Left ventricle myocardium inferior (tissue), 1 donor: Measurements from ENCODE around the gene OSBPL5. TPM values are rescaled to one million over a fixed set of nuclear protein-coding genes. Genes with fewer than 3 reads are reported as not detected.

Experiments used
- DNase-seq: peaks from one replicate; pipeline ENCODE4 v3.0.0-alpha.2; 2020
- H3K27ac ChIP-seq: fragments of 200-600 bp; replicated peaks from 2 replicates; pipeline ENCODE4 v1.8.0; 2021
- H3K27me3 ChIP-seq: fragments of 200-600 bp; 2 replicates; pipeline ENCODE4 v1.8.0; 2021; ENCODE audit warnings: low read depth
- H3K36me3 ChIP-seq: fragments of 200-600 bp; 2 replicates; pipeline ENCODE4 v1.8.0; 2021
- H3K4me1 ChIP-seq: fragments of 200-600 bp; 2 replicates; pipeline ENCODE4 v1.8.0; 2021
- H3K4me3 ChIP-seq: fragments of 200-600 bp; 2 replicates; pipeline ENCODE4 v1.8.0; 2021; ENCODE audit warnings: mild to moderate bottlenecking, moderate library complexity
- H3K9me3 ChIP-seq: fragments of 200-600 bp; replicated peaks from 2 replicates; pipeline ENCODE4 v1.8.0; 2021
- intact Hi-C: fragments of 100-400 bp; cut with micrococcal nuclease; formaldehyde crosslinking; loops from one replicate; pipeline ENCODE4 v1.11.0; 2022
- total RNA-seq: library from RNA; stranded (reverse); fragmentation: NEBNext Ultra II Directional; extraction: Animal tissue kit (Norgen Biotek cat#: 25700); gene quantifications from one replicate; pipeline ENCODE4 v1.2.1, GENCODE V29; 2021
- TF ChIP-seq, protein P1 (sequence below): fragments of 200-600 bp; IDR thresholded peaks from 2 replicates; pipeline ENCODE4 v1.8.0; 2021; ENCODE audit warnings: antibody characterized with exemption, mild to moderate bottlenecking, borderline replicate concordance
- donor health status: DM: no; HTN: yes; CAD: no; lungs with severe emphysema.

The OSBPL5 gene
- total RNA-seq, 1 donor from 2014 or later: 11.4 TPM

DNA sequence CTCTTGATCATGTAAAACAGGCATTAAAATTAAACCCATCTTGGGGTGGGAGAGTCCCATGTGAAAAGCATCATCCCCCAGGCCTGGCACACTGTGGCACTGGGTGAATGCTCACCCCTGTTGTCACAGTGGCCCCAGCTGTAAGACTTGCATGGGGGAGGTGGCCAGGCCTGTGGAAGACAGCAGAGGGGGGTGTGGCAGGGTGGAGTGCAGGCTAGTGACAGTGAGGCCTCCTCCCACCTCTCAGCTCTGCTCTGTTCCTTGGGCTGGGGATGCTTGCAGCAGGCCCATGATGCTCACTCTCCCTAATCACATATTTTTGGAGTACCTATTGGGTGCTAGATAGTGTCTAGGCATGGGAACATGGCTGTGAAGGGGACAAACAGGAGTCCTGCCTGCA lies 10.1 kb upstream of the OSBPL5 start:
- no peak for DNase-seq

GRCh38 chr11:3174387-3174786 lies 9.3 kb upstream of the OSBPL5 start:
- TF ChIP-seq, protein P1, sequence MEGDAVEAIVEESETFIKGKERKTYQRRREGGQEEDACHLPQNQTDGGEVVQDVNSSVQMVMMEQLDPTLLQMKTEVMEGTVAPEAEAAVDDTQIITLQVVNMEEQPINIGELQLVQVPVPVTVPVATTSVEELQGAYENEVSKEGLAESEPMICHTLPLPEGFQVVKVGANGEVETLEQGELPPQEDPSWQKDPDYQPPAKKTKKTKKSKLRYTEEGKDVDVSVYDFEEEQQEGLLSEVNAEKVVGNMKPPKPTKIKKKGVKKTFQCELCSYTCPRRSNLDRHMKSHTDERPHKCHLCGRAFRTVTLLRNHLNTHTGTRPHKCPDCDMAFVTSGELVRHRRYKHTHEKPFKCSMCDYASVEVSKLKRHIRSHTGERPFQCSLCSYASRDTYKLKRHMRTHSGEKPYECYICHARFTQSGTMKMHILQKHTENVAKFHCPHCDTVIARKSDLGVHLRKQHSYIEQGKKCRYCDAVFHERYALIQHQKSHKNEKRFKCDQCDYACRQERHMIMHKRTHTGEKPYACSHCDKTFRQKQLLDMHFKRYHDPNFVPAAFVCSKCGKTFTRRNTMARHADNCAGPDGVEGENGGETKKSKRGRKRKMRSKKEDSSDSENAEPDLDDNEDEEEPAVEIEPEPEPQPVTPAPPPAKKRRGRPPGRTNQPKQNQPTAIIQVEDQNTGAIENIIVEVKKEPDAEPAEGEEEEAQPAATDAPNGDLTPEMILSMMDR: no peak
- no peak for DNase-seq
- Histone ChIP-seq H3K27me3 (no peaks in the 10 kb centered on the region), H3K4me1 (peaks cover 12% of the 10 kb centered on the region), H3K36me3 (no peaks in the 10 kb centered on the region), H3K27ac (no peak overlapping the region), H3K4me3 (no peak overlapping the region), H3K9me3 (peaks cover 15% of the 10 kb centered on the region)
- intact Hi-C loops: loop anchor here (10.0 kb wide), 1 partner anchor 60 kb away; no protein-coding TSS in a partner anchor

More for the DNA sequence above, 10.1 kb upstream of the OSBPL5 start:
- H3K27me3 ChIP-seq: no peaks in the 10 kb centered on the region
- H3K4me1 ChIP-seq: peaks cover 4% of the 10 kb centered on the region
- no peak overlapping the region for H3K27ac ChIP-seq
- H3K9me3 ChIP-seq: peaks cover 15% of the 10 kb centered on the region
- intact Hi-C loops: loop anchor here (10.0 kb wide), 1 partner anchor 60 kb away; no protein-coding TSS in a partner anchor
- TF ChIP-seq, protein P1: no peak
- H3K4me3 ChIP-seq: no peak overlapping the region
- no peaks in the 10 kb centered on the region for H3K36me3 ChIP-seq

DNA sequence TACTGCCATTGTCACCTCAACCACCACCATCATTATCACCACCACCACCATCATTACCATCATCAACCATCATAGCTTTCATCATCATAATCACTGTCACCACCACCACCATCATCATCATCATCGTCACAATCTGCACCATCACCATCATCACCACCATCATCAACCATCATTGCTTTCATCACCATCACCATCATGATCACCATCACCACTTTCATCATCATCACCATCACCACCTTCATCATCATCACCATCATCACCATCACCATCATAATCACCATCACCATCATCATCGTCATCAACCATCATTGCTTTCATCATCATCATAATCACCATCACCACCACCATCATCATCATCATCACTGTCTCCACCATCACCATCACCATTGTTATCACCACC lies 8.7 kb upstream of the OSBPL5 start:
- Histone ChIP-seq H3K27ac (no peak overlapping the region), H3K27me3 (no peaks in the 10 kb centered on the region), H3K4me3 (no peak overlapping the region), H3K36me3 (no peaks in the 10 kb centered on the region), H3K9me3 (peaks cover 15% of the 10 kb centered on the region), H3K4me1 (peaks cover 18% of the 10 kb centered on the region)
- TF ChIP-seq, protein P1: no peak
- intact Hi-C loops: loop anchor here (10.0 kb wide), 1 partner anchor 59 kb away; no protein-coding TSS in a partner anchor
- DNase-seq: no peak

GRCh38 chr11:3171931-3172560 lies 6.9 kb upstream of the OSBPL5 start:
- TF ChIP-seq, protein P1: no peak
- no peak overlapping the region for H3K27ac ChIP-seq
- peaks cover 19% of the 10 kb centered on the region for H3K4me1 ChIP-seq
- H3K36me3 ChIP-seq: no peaks in the 10 kb centered on the region
- intact Hi-C loops: loop anchor here (10.0 kb wide), 1 partner anchor 57 kb away; no protein-coding TSS in a partner anchor
- DNase-seq: no peak
- H3K4me3 ChIP-seq: no peak overlapping the region
- no peaks in the 10 kb centered on the region for H3K27me3 ChIP-seq
- H3K9me3 ChIP-seq: peaks cover 13% of the 10 kb centered on the region

DNA sequence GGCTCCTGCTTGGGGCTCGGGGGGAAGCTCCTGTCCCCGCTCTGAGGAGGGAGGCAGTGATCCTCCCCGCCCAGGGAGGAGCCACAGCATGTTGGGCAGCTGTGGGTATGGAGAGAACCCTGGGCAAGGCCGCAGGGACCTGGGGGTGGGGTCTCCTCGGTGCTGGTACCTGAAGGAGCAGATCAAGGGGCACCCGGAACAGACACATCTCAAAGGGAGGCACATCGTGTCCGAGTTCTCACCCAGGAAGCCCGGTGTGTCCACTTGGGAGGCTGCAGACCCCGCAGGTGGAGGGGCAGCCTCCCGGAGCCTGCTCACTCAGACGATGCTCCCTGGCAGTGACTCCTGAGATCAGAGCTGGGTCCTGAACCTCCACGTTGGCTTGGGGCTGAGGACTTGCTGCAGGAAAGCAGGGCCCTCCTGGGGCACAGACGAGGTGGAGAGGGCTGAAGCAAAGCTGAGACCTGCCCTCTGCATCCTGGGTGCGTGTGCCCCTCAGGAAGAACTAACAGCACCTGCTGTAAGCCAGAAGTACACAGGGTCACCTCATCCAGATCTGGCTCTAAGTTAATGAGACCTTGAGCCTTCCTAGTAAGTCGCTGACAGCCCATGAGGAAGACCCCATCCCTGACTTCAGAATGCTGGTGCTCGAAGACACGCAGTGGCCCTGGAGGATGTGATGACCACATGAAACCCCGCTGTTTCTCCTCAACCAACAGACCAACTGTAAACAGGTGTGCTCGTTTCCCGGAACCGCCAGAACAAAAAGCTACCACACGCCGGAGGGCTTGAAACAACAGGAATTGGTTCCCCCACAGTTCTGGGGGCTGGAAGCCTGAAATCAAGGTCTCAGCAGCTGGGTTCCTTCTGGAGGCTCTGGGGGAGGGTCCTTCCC lies 5.9 kb upstream of the OSBPL5 start:
- Histone ChIP-seq H3K4me3 (no peak overlapping the region), H3K27ac (no peak overlapping the region), H3K36me3 (no peaks in the 10 kb centered on the region), H3K27me3 (no peaks in the 10 kb centered on the region), H3K4me1 (peaks cover 25% of the 10 kb centered on the region), H3K9me3 (peaks cover 2% of the 10 kb centered on the region)
- TF ChIP-seq, protein P1: no peak
- intact Hi-C loops: loop anchor here (10.0 kb wide), 1 partner anchor 56 kb away; no protein-coding TSS in a partner anchor
- no peak for DNase-seq
